ENCODE data around the gene GPATCH8.

Gene GPATCH8

DNA sequence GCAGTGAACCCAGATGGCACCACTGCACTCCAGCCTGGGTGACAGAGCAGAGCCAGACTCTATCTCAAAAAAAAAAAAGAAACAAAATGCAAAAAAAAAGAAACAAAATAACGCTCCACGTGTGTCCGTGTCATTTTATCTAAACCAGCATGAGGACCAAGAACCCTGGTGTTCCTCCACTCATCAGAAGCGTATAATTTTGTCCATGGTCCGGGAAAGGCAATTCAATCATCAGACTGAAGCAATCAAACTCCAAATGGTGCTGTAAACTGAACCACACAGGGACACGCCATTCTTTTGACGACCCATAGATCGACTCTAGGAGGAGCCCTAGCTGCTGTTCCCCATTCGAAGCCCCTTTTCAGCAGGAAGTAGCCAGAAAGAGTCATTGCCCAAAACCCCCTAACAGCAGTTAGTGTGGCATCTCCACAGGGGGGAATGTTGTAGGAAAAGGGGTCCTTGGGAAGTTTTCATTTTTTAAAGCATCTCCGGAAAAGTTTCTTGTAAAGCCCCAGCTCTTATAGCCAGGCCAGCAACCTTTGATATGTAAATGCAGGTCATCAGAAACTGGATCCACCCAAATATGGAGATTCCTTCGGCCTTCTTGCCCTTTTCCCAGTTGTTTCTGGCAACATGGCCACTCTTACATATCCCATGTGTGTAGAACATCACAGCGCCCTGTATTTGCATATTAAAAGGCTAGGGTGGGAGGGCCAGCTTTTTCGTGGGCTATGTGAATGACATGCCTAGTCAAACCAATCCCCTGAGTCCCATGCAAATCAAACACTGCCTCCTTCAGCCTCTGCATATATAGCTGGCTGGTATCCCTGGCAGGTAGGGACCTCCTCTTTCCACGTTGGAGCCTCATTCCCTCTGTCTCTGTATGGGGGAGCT lies 8.3 kb upstream of the GPATCH8 start:
- 0 out of 2 replicates have a peak, but pooled peaks have one; percentile 10 for TF ChIP-seq MAX (IDR thresholded peaks at IDR 0.05)

GRCh38 chr17:44502598-44503146 lies 534 bp downstream of the GPATCH8 start:
- TF ChIP-seq YY1 (IDR thresholded peaks at IDR 0.05; ENCODE audit: low read depth) (no peak), TCF12 (IDR thresholded peaks at IDR 0.05; ENCODE audit: low read depth) (no peak), USF1 (IDR thresholded peaks at IDR 0.05) (no peak), CREB1 (IDR thresholded peaks at IDR 0.05; ENCODE audit: low read depth) (no peak), MAX (IDR thresholded peaks at IDR 0.05) (no peak), ZBTB7A (IDR thresholded peaks at IDR 0.05; ENCODE audit: low read depth) (no peak), FOXM1 (IDR thresholded peaks at IDR 0.05; ENCODE audit: borderline replicate concordance, low read depth) (no peak), EGR1 (IDR thresholded peaks at IDR 0.05) (no peak), RAD21 (IDR thresholded peaks at IDR 0.05; ENCODE audit: low read depth) (no peak), TEAD4 (IDR thresholded peaks at IDR 0.05) (no peak), NFIC (IDR thresholded peaks at IDR 0.05) (no peak), CEBPB (IDR thresholded peaks at IDR 0.05) (no peak), EP300 (IDR thresholded peaks at IDR 0.05; ENCODE audit: borderline replicate concordance) (no peak), TAF1 (IDR thresholded peaks at IDR 0.05; ENCODE audit: low read depth) (no peak)
- TF ChIP-seq, protein P1, sequence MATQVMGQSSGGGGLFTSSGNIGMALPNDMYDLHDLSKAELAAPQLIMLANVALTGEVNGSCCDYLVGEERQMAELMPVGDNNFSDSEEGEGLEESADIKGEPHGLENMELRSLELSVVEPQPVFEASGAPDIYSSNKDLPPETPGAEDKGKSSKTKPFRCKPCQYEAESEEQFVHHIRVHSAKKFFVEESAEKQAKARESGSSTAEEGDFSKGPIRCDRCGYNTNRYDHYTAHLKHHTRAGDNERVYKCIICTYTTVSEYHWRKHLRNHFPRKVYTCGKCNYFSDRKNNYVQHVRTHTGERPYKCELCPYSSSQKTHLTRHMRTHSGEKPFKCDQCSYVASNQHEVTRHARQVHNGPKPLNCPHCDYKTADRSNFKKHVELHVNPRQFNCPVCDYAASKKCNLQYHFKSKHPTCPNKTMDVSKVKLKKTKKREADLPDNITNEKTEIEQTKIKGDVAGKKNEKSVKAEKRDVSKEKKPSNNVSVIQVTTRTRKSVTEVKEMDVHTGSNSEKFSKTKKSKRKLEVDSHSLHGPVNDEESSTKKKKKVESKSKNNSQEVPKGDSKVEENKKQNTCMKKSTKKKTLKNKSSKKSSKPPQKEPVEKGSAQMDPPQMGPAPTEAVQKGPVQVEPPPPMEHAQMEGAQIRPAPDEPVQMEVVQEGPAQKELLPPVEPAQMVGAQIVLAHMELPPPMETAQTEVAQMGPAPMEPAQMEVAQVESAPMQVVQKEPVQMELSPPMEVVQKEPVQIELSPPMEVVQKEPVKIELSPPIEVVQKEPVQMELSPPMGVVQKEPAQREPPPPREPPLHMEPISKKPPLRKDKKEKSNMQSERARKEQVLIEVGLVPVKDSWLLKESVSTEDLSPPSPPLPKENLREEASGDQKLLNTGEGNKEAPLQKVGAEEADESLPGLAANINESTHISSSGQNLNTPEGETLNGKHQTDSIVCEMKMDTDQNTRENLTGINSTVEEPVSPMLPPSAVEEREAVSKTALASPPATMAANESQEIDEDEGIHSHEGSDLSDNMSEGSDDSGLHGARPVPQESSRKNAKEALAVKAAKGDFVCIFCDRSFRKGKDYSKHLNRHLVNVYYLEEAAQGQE (IDR thresholded peaks at IDR 0.05; ENCODE audit: low read depth): no peak

- TF ChIP-seq TEAD4 (IDR thresholded peaks at IDR 0.05): no peak
- TF ChIP-seq CEBPB (IDR thresholded peaks at IDR 0.05): no peak
- no peak for TF ChIP-seq ZBTB7A (IDR thresholded peaks at IDR 0.05; ENCODE audit: low read depth)
- TF ChIP-seq EGR1 (IDR thresholded peaks at IDR 0.05): no peak
- no peak for TF ChIP-seq FOXM1 (IDR thresholded peaks at IDR 0.05; ENCODE audit: borderline replicate concordance, low read depth)
These were observed 1.3 kb downstream of the GPATCH8 start for GRCh38 chr17:44501866-44502375.

DNA sequence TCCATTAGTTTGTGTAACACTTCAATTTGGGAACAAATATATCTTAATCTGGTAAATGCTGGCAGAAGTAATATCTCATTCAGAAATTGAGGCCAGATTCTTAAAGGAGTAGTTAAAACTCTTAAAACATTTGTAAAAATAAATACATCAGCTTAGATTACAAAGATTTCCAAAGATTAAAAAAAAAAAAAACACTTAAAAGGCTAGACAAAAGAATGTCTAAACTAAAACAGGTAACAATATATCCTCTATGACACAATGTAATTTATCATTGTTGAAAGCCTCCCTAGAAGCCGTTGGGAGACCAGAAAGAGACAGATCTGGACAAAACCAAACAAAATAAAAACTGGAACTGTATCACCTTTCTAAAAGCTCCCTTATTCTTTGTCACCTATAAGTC lies 3.5 kb downstream of the GPATCH8 start:
- TF ChIP-seq YY1 (IDR thresholded peaks at IDR 0.05; ENCODE audit: low read depth) (no peak), CEBPB (IDR thresholded peaks at IDR 0.05) (no peak), USF1 (IDR thresholded peaks at IDR 0.05) (no peak), EGR1 (IDR thresholded peaks at IDR 0.05) (no peak), FOXM1 (IDR thresholded peaks at IDR 0.05; ENCODE audit: borderline replicate concordance, low read depth) (no peak), NFIC (IDR thresholded peaks at IDR 0.05) (no peak), RAD21 (IDR thresholded peaks at IDR 0.05; ENCODE audit: low read depth) (no peak), MAX (IDR thresholded peaks at IDR 0.05) (no peak), EP300 (IDR thresholded peaks at IDR 0.05; ENCODE audit: borderline replicate concordance) (no peak)

DNA sequence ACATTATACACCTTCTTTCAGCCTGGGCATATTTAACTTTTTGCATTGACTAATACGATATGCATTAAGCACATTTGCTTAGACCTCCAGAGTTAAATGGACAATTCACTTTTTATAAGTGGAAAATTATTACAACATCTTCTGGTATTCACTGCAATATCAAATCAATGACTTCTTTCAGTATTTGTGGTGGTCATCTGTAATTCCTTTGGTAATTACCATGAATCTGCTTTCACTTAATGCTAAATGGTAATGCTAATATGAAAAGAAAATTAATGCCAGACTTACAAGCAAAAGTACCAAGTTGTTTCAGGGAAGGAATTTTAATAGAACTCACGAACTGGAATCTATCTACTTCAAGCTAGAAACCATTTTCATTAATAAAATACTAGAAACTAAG lies 6.4 kb downstream of the GPATCH8 start:
- no peak for TF ChIP-seq CEBPB (IDR thresholded peaks at IDR 0.05)
- no peak for TF ChIP-seq USF1 (IDR thresholded peaks at IDR 0.05)
- no peak for TF ChIP-seq ZBTB7A (IDR thresholded peaks at IDR 0.05; ENCODE audit: low read depth)
- TF ChIP-seq, protein P1 (IDR thresholded peaks at IDR 0.05; ENCODE audit: low read depth): no peak
- TF ChIP-seq EGR1 (IDR thresholded peaks at IDR 0.05): no peak
- TF ChIP-seq FOXM1 (IDR thresholded peaks at IDR 0.05; ENCODE audit: borderline replicate concordance, low read depth): no peak
- no peak for TF ChIP-seq EP300 (IDR thresholded peaks at IDR 0.05; ENCODE audit: borderline replicate concordance)
- TF ChIP-seq TAF1 (IDR thresholded peaks at IDR 0.05; ENCODE audit: low read depth): no peak
- TF ChIP-seq NFIC (IDR thresholded peaks at IDR 0.05): no peak
- no peak for TF ChIP-seq CREB1 (IDR thresholded peaks at IDR 0.05; ENCODE audit: low read depth)
- no peak for TF ChIP-seq YY1 (IDR thresholded peaks at IDR 0.05; ENCODE audit: low read depth)
- TF ChIP-seq MAX (IDR thresholded peaks at IDR 0.05): no peak

Measured in Ishikawa (cell line).